ENCODE measurements around the gene IL2RA. TPM values are rescaled to one million over a fixed set of nuclear protein-coding genes. Genes with fewer than 3 reads are reported as not detected.

The IL2RA gene
- total RNA-seq, 1 experiment from 2014 or later, result 0.59 TPM

DNA sequence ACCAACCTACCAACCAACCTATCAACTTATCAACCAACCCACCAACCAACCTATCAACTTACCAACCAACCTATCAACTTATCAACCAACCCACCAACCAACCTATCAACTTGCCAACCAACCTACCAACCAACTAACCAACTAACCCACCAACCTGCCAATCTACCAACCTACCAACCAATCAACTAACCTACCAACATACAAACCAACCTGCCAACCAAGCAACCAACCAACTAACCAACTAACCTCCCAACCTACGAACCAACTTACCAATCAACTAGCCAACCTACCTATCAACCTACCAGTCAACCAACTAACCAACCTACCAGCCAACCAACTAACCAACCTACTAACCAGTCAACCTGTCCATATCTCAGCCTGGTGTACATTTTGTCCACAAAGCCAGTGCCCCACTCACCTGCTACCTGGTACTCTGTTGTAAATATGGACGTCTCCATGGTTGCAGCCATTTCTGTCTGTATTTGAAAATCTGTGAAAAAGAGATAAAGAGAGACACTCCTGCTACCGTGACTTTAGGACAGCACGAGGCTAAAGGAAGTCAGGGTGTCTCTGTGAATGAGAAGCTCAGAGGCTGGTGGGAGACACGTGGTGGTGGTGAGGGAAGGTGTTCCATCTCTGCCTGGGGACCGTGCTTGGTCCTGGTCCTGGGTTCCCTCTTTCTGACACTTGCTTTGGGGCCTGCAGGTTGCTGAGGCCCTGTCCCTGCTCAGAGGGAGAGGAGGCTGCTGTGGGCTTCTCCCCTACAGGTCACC lies 43.0 kb downstream of the IL2RA start:
- ChIA-PET RAD21 (ENCODE audit: low non-redundant PET in 1 of 2, low total read pairs in 2 of 2, uncharacterized antibody in 2 of 2, unreplicated experiment in 2 of 2) (no interaction called here), CTCF (no interaction called here), POLR2A (no interaction called here)
- intact Hi-C loops (cut with micrococcal nuclease), result loop anchor here (10.0 kb wide), 1 partner anchor 74 kb away; no protein-coding TSS in a partner anchor
- Histone ChIP-seq H4K20me1 (ENCODE audit: insufficient read depth) (no peaks in the 10 kb centered on the region), H3K9me3 (ENCODE audit: control insufficient read depth in 1 of 2, insufficient read depth in 1 of 2, low read depth in 1 of 2, low read length in 2 of 2) (no peaks in the 10 kb centered on the region), H3K79me2 (ENCODE audit: insufficient read depth, low read length) (no peaks in the 10 kb centered on the region), H3K4me1 (ENCODE audit: control insufficient read depth in 1 of 2, insufficient read depth in 2 of 2, low read length in 2 of 2) (no peaks in the 10 kb centered on the region), H2AFZ (ENCODE audit: low read depth, low read length, poor library complexity, severe bottlenecking) (no peak overlapping the region), H3K27me3 (ENCODE audit: insufficient read depth, low read length) (no peaks in the 10 kb centered on the region), H3K9me2 (ENCODE audit: insufficient read depth) (no peaks in the 10 kb centered on the region), H3K4me2 (ENCODE audit: low read length) (no peak overlapping the region), H3K36me3 (ENCODE audit: control insufficient read depth in 1 of 2, insufficient read depth in 2 of 2, low read length in 2 of 2) (no peaks in the 10 kb centered on the region), H3K9ac (ENCODE audit: low read length) (no peak overlapping the region), H3K4me3 (replicated peaks in 1 of 2; ENCODE audit: low read depth in 1 of 2, low read length in 2 of 2) (no peak overlapping the region), H3K27ac (ENCODE audit: low read depth, low read length) (no peak overlapping the region)
- no peak for DNase-seq (ENCODE audit: low read depth, low spot score)
- no TSS peak for BruUV-seq (replicated peaks)
- no peak for ATAC-seq
- TF ChIP-seq, protein P1, sequence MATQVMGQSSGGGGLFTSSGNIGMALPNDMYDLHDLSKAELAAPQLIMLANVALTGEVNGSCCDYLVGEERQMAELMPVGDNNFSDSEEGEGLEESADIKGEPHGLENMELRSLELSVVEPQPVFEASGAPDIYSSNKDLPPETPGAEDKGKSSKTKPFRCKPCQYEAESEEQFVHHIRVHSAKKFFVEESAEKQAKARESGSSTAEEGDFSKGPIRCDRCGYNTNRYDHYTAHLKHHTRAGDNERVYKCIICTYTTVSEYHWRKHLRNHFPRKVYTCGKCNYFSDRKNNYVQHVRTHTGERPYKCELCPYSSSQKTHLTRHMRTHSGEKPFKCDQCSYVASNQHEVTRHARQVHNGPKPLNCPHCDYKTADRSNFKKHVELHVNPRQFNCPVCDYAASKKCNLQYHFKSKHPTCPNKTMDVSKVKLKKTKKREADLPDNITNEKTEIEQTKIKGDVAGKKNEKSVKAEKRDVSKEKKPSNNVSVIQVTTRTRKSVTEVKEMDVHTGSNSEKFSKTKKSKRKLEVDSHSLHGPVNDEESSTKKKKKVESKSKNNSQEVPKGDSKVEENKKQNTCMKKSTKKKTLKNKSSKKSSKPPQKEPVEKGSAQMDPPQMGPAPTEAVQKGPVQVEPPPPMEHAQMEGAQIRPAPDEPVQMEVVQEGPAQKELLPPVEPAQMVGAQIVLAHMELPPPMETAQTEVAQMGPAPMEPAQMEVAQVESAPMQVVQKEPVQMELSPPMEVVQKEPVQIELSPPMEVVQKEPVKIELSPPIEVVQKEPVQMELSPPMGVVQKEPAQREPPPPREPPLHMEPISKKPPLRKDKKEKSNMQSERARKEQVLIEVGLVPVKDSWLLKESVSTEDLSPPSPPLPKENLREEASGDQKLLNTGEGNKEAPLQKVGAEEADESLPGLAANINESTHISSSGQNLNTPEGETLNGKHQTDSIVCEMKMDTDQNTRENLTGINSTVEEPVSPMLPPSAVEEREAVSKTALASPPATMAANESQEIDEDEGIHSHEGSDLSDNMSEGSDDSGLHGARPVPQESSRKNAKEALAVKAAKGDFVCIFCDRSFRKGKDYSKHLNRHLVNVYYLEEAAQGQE (IDR thresholded peaks at IDR 0.05; ENCODE audit: low read depth), result no peak
- no peak for TF ChIP-seq JUND (IDR thresholded peaks at IDR 0.05)

- no peak overlapping the region for H3K9ac ChIP-seq (ENCODE audit: low read length)
- POLR2A ChIA-PET, result no interaction called here
- H3K4me1 ChIP-seq (ENCODE audit: control insufficient read depth in 1 of 2, insufficient read depth in 2 of 2, low read length in 2 of 2), result 0 out of 4 replicates have a peak, but pooled peaks cover 0 to 2% of the 10 kb centered on the region in 2 experiments
- no peaks in the 10 kb centered on the region for H4K20me1 ChIP-seq (ENCODE audit: insufficient read depth)
- no peaks in the 10 kb centered on the region for H3K36me3 ChIP-seq (ENCODE audit: control insufficient read depth in 1 of 2, insufficient read depth in 2 of 2, low read length in 2 of 2)
- no peak overlapping the region for H3K4me2 ChIP-seq (ENCODE audit: low read length)
- RAD21 ChIA-PET (ENCODE audit: low non-redundant PET in 1 of 2, low total read pairs in 2 of 2, uncharacterized antibody in 2 of 2, unreplicated experiment in 2 of 2), result no interaction called here
- intact Hi-C loops (cut with micrococcal nuclease), result loop anchor here (10.0 kb wide), 1 partner anchor 74 kb away; no protein-coding TSS in a partner anchor
- H3K79me2 ChIP-seq (ENCODE audit: insufficient read depth, low read length), result no peaks in the 10 kb centered on the region
- no peaks in the 10 kb centered on the region for H3K9me3 ChIP-seq (ENCODE audit: control insufficient read depth in 1 of 2, insufficient read depth in 1 of 2, low read depth in 1 of 2, low read length in 2 of 2)
- H3K9me2 ChIP-seq (ENCODE audit: insufficient read depth), result no peaks in the 10 kb centered on the region
- TF ChIP-seq SP1 (IDR thresholded peaks at IDR 0.05; ENCODE audit: low read depth), result no peak
- TF ChIP-seq, protein P2, sequence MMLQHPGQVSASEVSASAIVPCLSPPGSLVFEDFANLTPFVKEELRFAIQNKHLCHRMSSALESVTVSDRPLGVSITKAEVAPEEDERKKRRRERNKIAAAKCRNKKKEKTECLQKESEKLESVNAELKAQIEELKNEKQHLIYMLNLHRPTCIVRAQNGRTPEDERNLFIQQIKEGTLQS (IDR thresholded peaks at IDR 0.05), result no peak
- TF ChIP-seq FOSL1 (IDR thresholded peaks at IDR 0.05; ENCODE audit: low read depth), result no peak
- no peak for TF ChIP-seq POLR2AphosphoS5 (IDR thresholded peaks at IDR 0.05; ENCODE audit: low read depth, low read length)
- no peak for TF ChIP-seq YY1 (IDR thresholded peaks at IDR 0.05; ENCODE audit: extremely low read depth, insufficient replicate concordance, low read depth, low read length)
- TF ChIP-seq, protein P3, sequence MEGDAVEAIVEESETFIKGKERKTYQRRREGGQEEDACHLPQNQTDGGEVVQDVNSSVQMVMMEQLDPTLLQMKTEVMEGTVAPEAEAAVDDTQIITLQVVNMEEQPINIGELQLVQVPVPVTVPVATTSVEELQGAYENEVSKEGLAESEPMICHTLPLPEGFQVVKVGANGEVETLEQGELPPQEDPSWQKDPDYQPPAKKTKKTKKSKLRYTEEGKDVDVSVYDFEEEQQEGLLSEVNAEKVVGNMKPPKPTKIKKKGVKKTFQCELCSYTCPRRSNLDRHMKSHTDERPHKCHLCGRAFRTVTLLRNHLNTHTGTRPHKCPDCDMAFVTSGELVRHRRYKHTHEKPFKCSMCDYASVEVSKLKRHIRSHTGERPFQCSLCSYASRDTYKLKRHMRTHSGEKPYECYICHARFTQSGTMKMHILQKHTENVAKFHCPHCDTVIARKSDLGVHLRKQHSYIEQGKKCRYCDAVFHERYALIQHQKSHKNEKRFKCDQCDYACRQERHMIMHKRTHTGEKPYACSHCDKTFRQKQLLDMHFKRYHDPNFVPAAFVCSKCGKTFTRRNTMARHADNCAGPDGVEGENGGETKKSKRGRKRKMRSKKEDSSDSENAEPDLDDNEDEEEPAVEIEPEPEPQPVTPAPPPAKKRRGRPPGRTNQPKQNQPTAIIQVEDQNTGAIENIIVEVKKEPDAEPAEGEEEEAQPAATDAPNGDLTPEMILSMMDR (IDR thresholded peaks at IDR 0.05 in 2 of 3, conservative IDR thresholded peaks at IDR 0.05 in 1 of 3; ENCODE audit: borderline replicate concordance in 1 of 3, insufficient read depth in 1 of 3, low read depth in 2 of 3, low read length in 2 of 3), result no peak
- TF ChIP-seq ZNF274 (IDR thresholded peaks at IDR 0.05; ENCODE audit: low read depth, low read length), result no peak
- TF ChIP-seq EGR1 (IDR thresholded peaks at IDR 0.05; ENCODE audit: low read depth), result no peak
- TF ChIP-seq CEBPB (IDR thresholded peaks at IDR 0.05; ENCODE audit: low read depth), result no peak
- ATAC-seq (no peak), DNase-seq (ENCODE audit: low read depth, low spot score) (no peak)
- CTCF ChIA-PET, result no interaction called here
- H3K27ac ChIP-seq (ENCODE audit: low read depth, low read length), result no peak overlapping the region
- H3K4me3 ChIP-seq (replicated peaks in 1 of 2; ENCODE audit: low read depth in 1 of 2, low read length in 2 of 2), result no peak overlapping the region
- no peaks in the 10 kb centered on the region for H3K27me3 ChIP-seq (ENCODE audit: insufficient read depth, low read length)
- H2AFZ ChIP-seq (ENCODE audit: low read depth, low read length, poor library complexity, severe bottlenecking), result no peak overlapping the region
- no TSS peak for BruUV-seq (replicated peaks)
Observed at GRCh38 chr10:6018422-6018821, 43.7 kb downstream of the IL2RA start.

All from HCT116 (cell line).